ENCODE data around the gene DCANP1. TPM values are rescaled to one million over a fixed set of nuclear protein-coding genes. Genes with fewer than 3 reads are reported as not detected.

The DCANP1 gene
- total and polyA plus RNA-seq, 2 of the 13 experiments (the other 11 are each of a cell fraction or from before 2014, with no cell fraction given), result not detected

GRCh38 chr5:135481909-135482311, 34.8 kb upstream of the DCANP1 start (continued):
- TF ChIP-seq, protein P1, sequence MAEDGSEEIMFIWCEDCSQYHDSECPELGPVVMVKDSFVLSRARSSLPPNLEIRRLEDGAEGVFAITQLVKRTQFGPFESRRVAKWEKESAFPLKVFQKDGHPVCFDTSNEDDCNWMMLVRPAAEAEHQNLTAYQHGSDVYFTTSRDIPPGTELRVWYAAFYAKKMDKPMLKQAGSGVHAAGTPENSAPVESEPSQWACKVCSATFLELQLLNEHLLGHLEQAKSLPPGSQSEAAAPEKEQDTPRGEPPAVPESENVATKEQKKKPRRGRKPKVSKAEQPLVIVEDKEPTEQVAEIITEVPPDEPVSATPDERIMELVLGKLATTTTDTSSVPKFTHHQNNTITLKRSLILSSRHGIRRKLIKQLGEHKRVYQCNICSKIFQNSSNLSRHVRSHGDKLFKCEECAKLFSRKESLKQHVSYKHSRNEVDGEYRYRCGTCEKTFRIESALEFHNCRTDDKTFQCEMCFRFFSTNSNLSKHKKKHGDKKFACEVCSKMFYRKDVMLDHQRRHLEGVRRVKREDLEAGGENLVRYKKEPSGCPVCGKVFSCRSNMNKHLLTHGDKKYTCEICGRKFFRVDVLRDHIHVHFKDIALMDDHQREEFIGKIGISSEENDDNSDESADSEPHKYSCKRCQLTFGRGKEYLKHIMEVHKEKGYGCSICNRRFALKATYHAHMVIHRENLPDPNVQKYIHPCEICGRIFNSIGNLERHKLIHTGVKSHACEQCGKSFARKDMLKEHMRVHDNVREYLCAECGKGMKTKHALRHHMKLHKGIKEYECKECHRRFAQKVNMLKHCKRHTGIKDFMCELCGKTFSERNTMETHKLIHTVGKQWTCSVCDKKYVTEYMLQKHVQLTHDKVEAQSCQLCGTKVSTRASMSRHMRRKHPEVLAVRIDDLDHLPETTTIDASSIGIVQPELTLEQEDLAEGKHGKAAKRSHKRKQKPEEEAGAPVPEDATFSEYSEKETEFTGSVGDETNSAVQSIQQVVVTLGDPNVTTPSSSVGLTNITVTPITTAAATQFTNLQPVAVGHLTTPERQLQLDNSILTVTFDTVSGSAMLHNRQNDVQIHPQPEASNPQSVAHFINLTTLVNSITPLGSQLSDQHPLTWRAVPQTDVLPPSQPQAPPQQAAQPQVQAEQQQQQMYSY (CRISPR knock-in tag; IDR thresholded peaks at IDR 0.05), result no peak
- TF ChIP-seq ZNF75D (CRISPR knock-in tag; IDR thresholded peaks at IDR 0.05; ENCODE audit: borderline replicate concordance), result no peak
- TF ChIP-seq HOXD1 (CRISPR knock-in tag; IDR thresholded peaks at IDR 0.05), result no peak
- TF ChIP-seq HMGA1 (CRISPR knock-in tag; conservative IDR thresholded peaks at IDR 0.05), result no peak
- TF ChIP-seq MAFG (CRISPR knock-in tag; IDR thresholded peaks at IDR 0.05), result no peak
- no peak for TF ChIP-seq SATB2 (CRISPR knock-in tag; IDR thresholded peaks at IDR 0.05)
- no peak for TF ChIP-seq EHMT2 (IDR thresholded peaks at IDR 0.05; ENCODE audit: borderline replicate concordance, low read depth, low read length)
- no peak for TF ChIP-seq SALL2 (CRISPR knock-in tag; IDR thresholded peaks at IDR 0.05)
- 0 out of 2 replicates have a peak, but pooled peaks have one; percentile 60 for TF ChIP-seq ZNF780A (CRISPR knock-in tag; IDR thresholded peaks at IDR 0.05)
- TF ChIP-seq KDM2A (CRISPR knock-in tag; IDR thresholded peaks at IDR 0.05; ENCODE audit: borderline replicate concordance, low read depth), result no peak
- no peak for TF ChIP-seq NFRKB (IDR thresholded peaks at IDR 0.05)
- no peak for TF ChIP-seq ZNF460 (CRISPR knock-in tag; IDR thresholded peaks at IDR 0.05; ENCODE audit: borderline replicate concordance)
- TF ChIP-seq MNT (IDR thresholded peaks at IDR 0.05), result peak; percentile 2; the same call in 1 of the 2 replicates
- TF ChIP-seq FOXA1 (IDR thresholded peaks at IDR 0.05), result 0 out of 2 replicates have a peak, but pooled peaks have one; percentile 18
- TF ChIP-seq FOXA1 (CRISPR knock-in tag; IDR thresholded peaks at IDR 0.05), result no peak
- no peak for TF ChIP-seq HDAC6 (IDR thresholded peaks at IDR 0.05; ENCODE audit: low read depth, low read length)
- TF ChIP-seq U2AF1 (optimal IDR thresholded peaks at IDR 0.05; ENCODE audit: low read depth, low read length), result no peak
- no peak for TF ChIP-seq ZSCAN9 (CRISPR knock-in tag; IDR thresholded peaks at IDR 0.05; ENCODE audit: borderline replicate concordance)
- no peak for TF ChIP-seq ARNTL (CRISPR knock-in tag; IDR thresholded peaks at IDR 0.05)
- 0 out of 2 replicates have a peak, but pooled peaks have one; percentile 4 for TF ChIP-seq SKIL (CRISPR knock-in tag; IDR thresholded peaks at IDR 0.05; ENCODE audit: borderline replicate concordance)
- no peak for TF ChIP-seq ZNF451 (CRISPR knock-in tag; IDR thresholded peaks at IDR 0.05)
- no peak for TF ChIP-seq ZNF280B (CRISPR knock-in tag; IDR thresholded peaks at IDR 0.05; ENCODE audit: borderline replicate concordance)
- no peak for TF ChIP-seq MAF1 (CRISPR knock-in tag; IDR thresholded peaks at IDR 0.05; ENCODE audit: borderline replicate concordance)

Measured in HepG2 (cell line).